Activated effector memory CD4-positive, alpha-beta T cell treated with Interleukin-2 at 50 U/mL for 16 hours (primary cell): Measurements from ENCODE around the gene MYO15B.
"Not testable (repeated sequence)": the region's sequence is repeated elsewhere in the genome, so short reads cannot be mapped to it uniquely, and the experiment has no call there.

Experiments
- DNase-seq: peaks from one replicate; pipeline ENCODE4 v3.0.0-alpha.2; 2020

The MYO15B gene

GRCh38 chr17:75627094-75627493, 39.5 kb downstream of the MYO15B start:
- DNase-seq: no peak

GRCh38 chr17:75628425-75628824, 40.8 kb downstream of the MYO15B start:
- DNase-seq: no peak

GRCh38 chr17:75629157-75629556, 41.6 kb downstream of the MYO15B start:
- no peak for DNase-seq

- no peak for DNase-seq
These were observed 42.7 kb downstream of the MYO15B start for GRCh38 chr17:75630071-75630917.

GRCh38 chr17:75631353-75631752, 43.8 kb downstream of the MYO15B start:
- DNase-seq: no peak

GRCh38 chr17:75632428-75632827, 44.8 kb downstream of the MYO15B start:
- DNase-seq: no peak

GRCh38 chr17:75632863-75633485, 45.4 kb downstream of the MYO15B start, which contains the start of gene SMIM5:
TSS of gene SMIM5 (plus strand) at chr17:75633434. CDS start at chr17:75640202, 6,768 bp downstream.
- DNase-seq: peak; percentile 63

GRCh38 chr17:75633486-75634375, 46.1 kb downstream of the MYO15B start:
- DNase-seq: peak; percentile 25

- no peak for DNase-seq
These were observed 46.8 kb downstream of the MYO15B start for GRCh38 chr17:75634376-75634740.

- DNase-seq: no peak
These were observed 47.4 kb downstream of the MYO15B start for GRCh38 chr17:75634754-75635609.

- no peak for DNase-seq
These were observed 48.1 kb downstream of the MYO15B start for GRCh38 chr17:75635610-75636202.

GRCh38 chr17:75636381-75637142, 49.0 kb downstream of the MYO15B start:
- no peak for DNase-seq

- DNase-seq: no peak
These were observed 49.5 kb downstream of the MYO15B start for GRCh38 chr17:75637143-75637538.

- no peak for DNase-seq
These were observed 50.0 kb downstream of the MYO15B start for GRCh38 chr17:75637551-75637950.

- DNase-seq: not testable (repeated sequence)
These were observed 50.4 kb downstream of the MYO15B start for GRCh38 chr17:75638039-75638438.

GRCh38 chr17:75638893-75639292, 51.3 kb downstream of the MYO15B start:
- no peak for DNase-seq

GRCh38 chr17:75639327-75639726, 51.7 kb downstream of the MYO15B start:
- DNase-seq: no peak

GRCh38 chr17:75639771-75640555, 52.4 kb downstream of the MYO15B start:
- no peak for DNase-seq

GRCh38 chr17:75640556-75641119, 53.0 kb downstream of the MYO15B start:
- DNase-seq: no peak

GRCh38 chr17:75641343-75641742, 53.7 kb downstream of the MYO15B start:
- no peak for DNase-seq
